ENCODE results near the gene CLEC16A.

CLEC16A gene

GRCh38 chr16:11114366-11115164, 170.2 kb downstream of the CLEC16A start:
- Histone ChIP-seq H3F3A (ENCODE audit: control insufficient read depth, insufficient read depth) (no peaks in the 10 kb centered on the region), H3K4me1 (ENCODE audit: control insufficient read depth, low read length) (no peaks in the 10 kb centered on the region), H4K20me1 (ENCODE audit: control insufficient read depth, insufficient read depth, low read depth, low read length) (no peaks in the 10 kb centered on the region), H3K79me2 (ENCODE audit: control insufficient read depth, low read length) (no peaks in the 10 kb centered on the region), H3K27me3 (ENCODE audit: control insufficient read depth, low read length) (no peaks in the 10 kb centered on the region), H3K9me3 (ENCODE audit: control insufficient read depth, insufficient read depth, low read length) (no peaks in the 10 kb centered on the region), H3K4me2 (ENCODE audit: low read length) (no peak overlapping the region), H3K4me3 (ENCODE audit: low read length) (no peak overlapping the region), H3K27ac (ENCODE audit: low read depth, low read length) (no peak overlapping the region), H3K9me2 (replicated peaks; ENCODE audit: control insufficient read depth, low read length) (no peaks in the 10 kb centered on the region), H3K36me3 (ENCODE audit: control insufficient read depth, low read length) (no peaks in the 10 kb centered on the region)
- TF ChIP-seq CTCF (IDR thresholded peaks at IDR 0.05; ENCODE audit: low read depth, low read length, poor library complexity, severe bottlenecking) (no peak), EZH2phosphoT487 (IDR thresholded peaks at IDR 0.05; ENCODE audit: borderline replicate concordance, low read length) (no peak)

GRCh38 chr16:11117576-11118211, 173.3 kb downstream of the CLEC16A start:
- no peaks in the 10 kb centered on the region for H4K20me1 ChIP-seq (ENCODE audit: control insufficient read depth, insufficient read depth, low read depth, low read length)
- no peak overlapping the region for H3K4me3 ChIP-seq (ENCODE audit: low read length)
- no peaks in the 10 kb centered on the region for H3F3A ChIP-seq (ENCODE audit: control insufficient read depth, insufficient read depth)
- H3K27me3 ChIP-seq (ENCODE audit: control insufficient read depth, low read length) = no peaks in the 10 kb centered on the region
- no peak overlapping the region for H3K4me2 ChIP-seq (ENCODE audit: low read length)
- no peak for TF ChIP-seq EZH2phosphoT487 (IDR thresholded peaks at IDR 0.05; ENCODE audit: borderline replicate concordance, low read length)
- no peak for TF ChIP-seq CTCF (IDR thresholded peaks at IDR 0.05; ENCODE audit: low read depth, low read length, poor library complexity, severe bottlenecking)
- H3K27ac ChIP-seq (ENCODE audit: low read depth, low read length) = no peak overlapping the region
- H3K36me3 ChIP-seq (ENCODE audit: control insufficient read depth, low read length) = peaks cover 8% of the 10 kb centered on the region
- no peaks in the 10 kb centered on the region for H3K4me1 ChIP-seq (ENCODE audit: control insufficient read depth, low read length)
- H3K79me2 ChIP-seq (ENCODE audit: control insufficient read depth, low read length) = no peaks in the 10 kb centered on the region
- H3K9me3 ChIP-seq (ENCODE audit: control insufficient read depth, insufficient read depth, low read length) = no peaks in the 10 kb centered on the region
- H3K9me2 ChIP-seq (replicated peaks; ENCODE audit: control insufficient read depth, low read length) = no peaks in the 10 kb centered on the region

GRCh38 chr16:11118479-11118878, 174.1 kb downstream of the CLEC16A start:
- Histone ChIP-seq H3K27ac (ENCODE audit: low read depth, low read length) (no peak overlapping the region), H3K9me2 (replicated peaks; ENCODE audit: control insufficient read depth, low read length) (no peaks in the 10 kb centered on the region), H3K4me1 (ENCODE audit: control insufficient read depth, low read length) (no peaks in the 10 kb centered on the region), H3K4me3 (ENCODE audit: low read length) (no peak overlapping the region), H3K27me3 (ENCODE audit: control insufficient read depth, low read length) (no peaks in the 10 kb centered on the region), H3K9me3 (ENCODE audit: control insufficient read depth, insufficient read depth, low read length) (no peaks in the 10 kb centered on the region), H3F3A (ENCODE audit: control insufficient read depth, insufficient read depth) (no peaks in the 10 kb centered on the region), H3K4me2 (ENCODE audit: low read length) (no peak overlapping the region), H3K79me2 (ENCODE audit: control insufficient read depth, low read length) (no peaks in the 10 kb centered on the region), H3K36me3 (ENCODE audit: control insufficient read depth, low read length) (peaks cover 12% of the 10 kb centered on the region), H4K20me1 (ENCODE audit: control insufficient read depth, insufficient read depth, low read depth, low read length) (no peaks in the 10 kb centered on the region)
- TF ChIP-seq EZH2phosphoT487 (IDR thresholded peaks at IDR 0.05; ENCODE audit: borderline replicate concordance, low read length) (no peak), CTCF (IDR thresholded peaks at IDR 0.05; ENCODE audit: low read depth, low read length, poor library complexity, severe bottlenecking) (no peak)
